Activated CD4-positive, alpha-beta memory T cell treated with anti-CD3 and anti-CD28 coated beads for 36 hours (primary cell): ENCODE measurements around the gene CADM4. TPM values are rescaled to one million over a fixed set of nuclear protein-coding genes. Genes with fewer than 3 reads are reported as not detected.
A peak's percentile ranks its signal among the peaks of the same experiment; 100 is the strongest.
"Not testable (repeated sequence)": the region's sequence is repeated elsewhere in the genome, so short reads cannot be mapped to it uniquely, and the experiment has no call there.

Source experiments
- CTCF ChIA-PET: fragments of 350-600 bp; sonication (Branson Sonifier 250); formaldehyde crosslinking; loops from one replicate; lab custom pipeline; 2021; ENCODE audit warnings: antibody characterized with exemption, inconsistent platforms; lab: Charles Lee
- POLR2A ChIA-PET: fragments of 350-600 bp; sonication (Branson Sonifier 250); formaldehyde crosslinking; loops from one replicate; lab custom pipeline; 2021; ENCODE audit warnings: antibody characterized with exemption; lab: Charles Lee
- DNase-seq: peaks from one replicate; pipeline ENCODE4 v3.0.0-alpha.2; 2020
- H3K27ac Mint-ChIP-seq: one replicate; pipeline ENCODE4 v1.8.0; 2021; ENCODE audit warnings: mixed read lengths
- H3K27me3 Mint-ChIP-seq: one replicate; pipeline ENCODE4 v1.8.0; 2021; ENCODE audit warnings: mixed read lengths
- H3K36me3 Mint-ChIP-seq: one replicate; pipeline ENCODE4 v1.8.0; 2021; ENCODE audit warnings: mixed read lengths
- H3K4me1 Mint-ChIP-seq: one replicate; pipeline ENCODE4 v1.8.0; 2021; ENCODE audit warnings: low read depth, mixed read lengths
- H3K4me3 Mint-ChIP-seq: one replicate; pipeline ENCODE4 v1.8.0; 2021; ENCODE audit warnings: mild to moderate bottlenecking, mixed read lengths
- H3K9me3 Mint-ChIP-seq: one replicate; pipeline ENCODE4 v1.8.0; 2021; ENCODE audit warnings: mixed read lengths
- intact Hi-C: fragments of 100-400 bp; cut with micrococcal nuclease; formaldehyde crosslinking; loops from one replicate; pipeline ENCODE4 v1.15.1; 2023
- total RNA-seq, 2 experiments: library from RNA; stranded (reverse); gene quantifications; one replicate each; pipeline ENCODE4 v1.2.3, GENCODE V29; 2021

The CADM4 gene
- total RNA-seq, 2 experiments from 2014 or later, result 0.39 to 0.57 TPM

DNA sequence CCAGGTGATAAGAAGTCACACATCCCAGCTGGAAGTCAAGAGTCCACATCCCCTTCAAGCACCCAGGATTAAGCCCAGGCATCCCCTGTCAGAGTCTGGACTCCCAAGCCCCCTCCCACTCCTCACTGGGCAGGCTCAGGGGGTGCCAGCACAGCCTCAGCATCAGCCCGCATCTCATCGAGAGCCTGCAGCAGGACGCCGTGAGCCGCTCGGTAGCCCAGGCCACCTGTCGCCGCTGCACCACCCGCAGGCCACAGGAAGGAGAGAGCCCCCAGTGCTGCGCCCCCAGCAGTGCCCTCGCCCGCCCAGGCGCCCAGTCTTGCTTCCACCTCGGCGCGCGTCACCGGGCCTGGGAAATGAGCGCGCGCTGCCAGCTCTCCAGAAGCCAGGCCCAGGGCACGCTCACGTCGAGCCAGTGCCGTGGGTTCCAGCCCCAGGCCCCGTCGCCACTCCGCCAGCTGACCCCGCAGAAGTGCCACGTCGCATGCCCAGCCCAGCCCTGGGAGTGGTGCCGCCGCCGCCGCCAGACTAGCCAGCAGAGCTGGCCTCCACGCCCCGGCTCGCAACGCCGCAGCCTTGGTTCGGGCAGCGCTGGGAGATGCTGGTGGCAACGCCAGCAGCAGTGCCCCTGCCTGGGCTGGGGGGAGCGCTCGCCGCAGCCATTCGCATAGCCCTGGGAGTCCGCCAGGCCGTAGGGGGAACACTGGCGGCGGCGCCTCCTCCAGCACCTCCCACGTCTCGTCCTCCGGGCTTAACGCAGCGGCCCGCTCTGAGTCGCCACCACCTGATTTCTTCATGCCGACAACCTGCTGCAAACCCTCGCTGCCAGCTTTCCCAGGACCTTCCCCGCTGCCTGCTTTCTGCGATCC lies 47.5 kb downstream of the CADM4 start:
- peaks cover 25% of the 10 kb centered on the region for H3K4me1 Mint-ChIP-seq
- DNase-seq, result no peak
- H3K4me3 Mint-ChIP-seq, result no peak overlapping the region
- intact Hi-C loops, result no loop called here
- ChIA-PET POLR2A (no interaction called here), CTCF (interaction anchor here (1.0 to 1.1 kb wide), 2 partner anchors 37 to 145 kb away, joined by 4 to 6 read pairs; no protein-coding TSS in a partner anchor)
- no peak overlapping the region for H3K27ac Mint-ChIP-seq
- no peaks in the 10 kb centered on the region for H3K9me3 Mint-ChIP-seq
- no peaks in the 10 kb centered on the region for H3K27me3 Mint-ChIP-seq
- peaks cover 29% of the 10 kb centered on the region for H3K36me3 Mint-ChIP-seq

DNA sequence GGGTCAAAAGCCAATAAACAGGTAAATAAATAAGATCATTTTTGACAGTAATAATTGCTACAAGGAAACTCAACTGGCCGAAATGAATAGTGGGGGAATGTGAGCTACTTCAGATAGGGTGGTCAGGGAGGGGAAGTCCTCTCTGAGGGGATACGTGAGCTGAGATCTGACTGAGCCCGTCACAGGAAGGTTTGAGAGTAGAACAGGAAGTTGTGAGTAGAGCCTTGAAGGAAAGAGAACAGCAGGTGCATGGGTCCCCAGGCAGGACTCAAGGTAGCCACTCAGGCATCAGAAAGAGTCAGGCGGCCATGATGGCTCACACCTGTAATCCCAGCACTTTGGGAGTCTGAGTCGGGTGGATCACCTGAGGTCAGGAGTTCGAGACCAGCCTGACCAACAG lies 50.0 kb downstream of the CADM4 start:
- intact Hi-C loops, result no loop called here
- Mint-ChIP-seq H3K27me3 (no peaks in the 10 kb centered on the region), H3K4me3 (no peak overlapping the region), H3K36me3 (peaks cover 19% of the 10 kb centered on the region), H3K4me1 (peaks cover 19% of the 10 kb centered on the region), H3K9me3 (no peaks in the 10 kb centered on the region), H3K27ac (peak overlapping the region; percentile 28)
- ChIA-PET CTCF (interaction anchor here (1.5 to 1.7 kb wide), 3 partner anchors 15 to 143 kb away, joined by 3 to 4 read pairs (median 4); partner anchors contain the start of genes PINLYP and XRCC1), POLR2A (no interaction called here)
- no peak for DNase-seq

DNA sequence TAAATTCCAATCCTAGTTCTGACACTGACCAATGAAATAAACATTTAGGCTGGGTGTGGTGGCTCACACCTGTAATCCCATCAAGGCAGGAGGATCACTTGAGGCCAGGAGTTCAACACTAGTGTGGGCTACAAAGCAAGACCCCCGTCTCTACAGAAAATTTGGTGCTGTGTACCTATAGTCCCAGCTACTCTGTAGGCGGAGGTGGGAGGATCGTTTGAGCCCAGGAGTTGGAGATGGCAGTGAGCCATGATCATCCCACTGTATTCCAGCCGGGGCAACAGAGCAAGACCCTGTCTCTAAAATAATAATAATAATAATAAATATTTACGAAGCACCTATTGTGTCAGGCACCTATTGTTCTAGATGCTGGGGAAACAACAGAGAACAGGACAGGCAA lies 50.4 kb downstream of the CADM4 start:
- CTCF ChIA-PET, result interaction anchor here (0.7 to 1.7 kb wide), 5 partner anchors 14 to 142 kb away, joined by 3 to 8 read pairs (median 4); partner anchors contain the start of genes PINLYP and XRCC1
- DNase-seq, result no peak
- H3K4me1 Mint-ChIP-seq, result peaks cover 23% of the 10 kb centered on the region
- no peaks in the 10 kb centered on the region for H3K9me3 Mint-ChIP-seq
- intact Hi-C loops, result no loop called here
- no peak overlapping the region for H3K4me3 Mint-ChIP-seq
- no peak overlapping the region for H3K27ac Mint-ChIP-seq
- POLR2A ChIA-PET, result no interaction called here
- H3K36me3 Mint-ChIP-seq, result peaks cover 19% of the 10 kb centered on the region
- no peaks in the 10 kb centered on the region for H3K27me3 Mint-ChIP-seq

DNA sequence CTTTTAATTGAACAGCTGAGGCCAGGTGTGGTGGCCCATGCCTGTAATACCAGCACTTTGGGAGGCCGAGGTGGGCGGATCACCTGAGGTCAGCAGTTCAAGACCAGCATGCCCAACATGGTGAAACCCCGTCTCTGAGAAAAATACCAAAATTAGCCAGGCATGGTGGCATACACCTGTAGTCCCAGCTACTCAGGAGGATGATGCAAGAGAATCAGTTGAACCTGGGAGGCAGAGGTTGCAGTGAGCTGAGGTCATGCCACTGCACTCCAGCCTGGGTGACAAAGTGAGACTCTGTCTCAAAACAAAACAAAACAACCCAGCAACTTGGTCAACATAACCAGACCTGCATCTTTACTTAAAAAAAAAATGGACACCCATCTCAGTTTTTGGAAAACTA lies 52.6 kb downstream of the CADM4 start:
- H3K9me3 Mint-ChIP-seq, DNase-seq, POLR2A ChIA-PET, H3K4me3 Mint-ChIP-seq, H3K36me3 Mint-ChIP-seq, H3K27ac Mint-ChIP-seq, intact Hi-C loops, H3K27me3 Mint-ChIP-seq, CTCF ChIA-PET: not testable (repeated sequence)
- H3K4me1 Mint-ChIP-seq, result peaks cover 17% of the 10 kb centered on the region

- Mint-ChIP-seq H3K4me1 (peaks cover 17% of the 10 kb centered on the region), H3K27me3 (no peaks in the 10 kb centered on the region), H3K27ac (no peak overlapping the region), H3K9me3 (no peaks in the 10 kb centered on the region), H3K4me3 (no peak overlapping the region), H3K36me3 (peaks cover 5% of the 10 kb centered on the region)
- no peak for DNase-seq
- ChIA-PET CTCF (no interaction called here), POLR2A (no interaction called here)
- intact Hi-C loops, result no loop called here
Observed at GRCh38 chr19:43586346-43586745, 53.3 kb downstream of the CADM4 start.

- Mint-ChIP-seq H3K27ac (peak overlapping the region; percentile 5), H3K4me1 (peaks cover 8% of the 10 kb centered on the region), H3K36me3 (no peaks in the 10 kb centered on the region), H3K4me3 (no peak overlapping the region), H3K27me3 (no peaks in the 10 kb centered on the region), H3K9me3 (no peaks in the 10 kb centered on the region)
- CTCF ChIA-PET, result interaction anchor here (1.2 to 1.3 kb wide), 2 partner anchors 10 to 137 kb away, joined by 5 to 7 read pairs; no protein-coding TSS in a partner anchor
- intact Hi-C loops, result no loop called here
- DNase-seq, result no peak
- POLR2A ChIA-PET, result interaction anchor here (1.4 kb wide), 1 partner anchor 11 kb away, joined by 7 read pairs; the partner anchor contains the start of gene IRGQ
Observed at GRCh38 chr19:43584484-43584883, 55.2 kb downstream of the CADM4 start.

DNA sequence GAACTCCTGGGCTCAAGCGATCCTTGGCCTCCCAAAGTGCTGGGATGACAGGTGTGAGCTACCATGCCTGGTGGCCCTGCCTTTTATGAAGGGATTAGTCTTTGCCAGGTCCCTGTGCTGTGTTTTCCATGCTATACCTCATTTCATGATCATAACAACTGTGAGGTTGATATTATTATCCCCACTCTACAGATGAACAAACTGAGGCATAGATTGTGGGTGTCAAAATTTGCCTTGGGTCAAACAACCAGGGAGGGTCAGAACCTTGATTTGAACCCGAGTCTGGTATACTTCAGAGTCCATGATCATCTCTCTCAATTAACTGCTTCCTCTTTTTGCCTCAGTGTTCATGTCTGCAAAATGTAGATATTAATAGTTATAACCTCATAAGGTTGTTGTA lies 57.2 kb downstream of the CADM4 start:
- H3K4me3 Mint-ChIP-seq, result no peak overlapping the region
- H3K27me3 Mint-ChIP-seq, result no peaks in the 10 kb centered on the region
- CTCF ChIA-PET, result interaction anchor here (0.6 to 1.9 kb wide), 2 partner anchors 12 to 125 kb away, joined by 3 to 9 read pairs; no protein-coding TSS in a partner anchor
- intact Hi-C loops, result no loop called here
- H3K27ac Mint-ChIP-seq, result no peak overlapping the region
- H3K36me3 Mint-ChIP-seq, result no peaks in the 10 kb centered on the region
- H3K4me1 Mint-ChIP-seq, result peaks cover 8% of the 10 kb centered on the region
- POLR2A ChIA-PET, result interaction anchor here (2.2 kb wide), 1 partner anchor 12 kb away, joined by 6 read pairs; no protein-coding TSS in a partner anchor
- no peak for DNase-seq
- no peaks in the 10 kb centered on the region for H3K9me3 Mint-ChIP-seq

- no peaks in the 10 kb centered on the region for H3K36me3 Mint-ChIP-seq
- peak overlapping the region; percentile 18 for H3K4me3 Mint-ChIP-seq
- no peaks in the 10 kb centered on the region for H3K9me3 Mint-ChIP-seq
- DNase-seq, result no peak
- intact Hi-C loops, result no loop called here
- ChIA-PET POLR2A (interaction anchor here (2.2 kb wide), 1 partner anchor 13 kb away, joined by 6 read pairs; no protein-coding TSS in a partner anchor), CTCF (no interaction called here)
- peaks cover 8% of the 10 kb centered on the region for H3K4me1 Mint-ChIP-seq
- no peaks in the 10 kb centered on the region for H3K27me3 Mint-ChIP-seq
- H3K27ac Mint-ChIP-seq, result no peak overlapping the region
Observed at GRCh38 chr19:43581467-43581866, 58.2 kb downstream of the CADM4 start.

DNA sequence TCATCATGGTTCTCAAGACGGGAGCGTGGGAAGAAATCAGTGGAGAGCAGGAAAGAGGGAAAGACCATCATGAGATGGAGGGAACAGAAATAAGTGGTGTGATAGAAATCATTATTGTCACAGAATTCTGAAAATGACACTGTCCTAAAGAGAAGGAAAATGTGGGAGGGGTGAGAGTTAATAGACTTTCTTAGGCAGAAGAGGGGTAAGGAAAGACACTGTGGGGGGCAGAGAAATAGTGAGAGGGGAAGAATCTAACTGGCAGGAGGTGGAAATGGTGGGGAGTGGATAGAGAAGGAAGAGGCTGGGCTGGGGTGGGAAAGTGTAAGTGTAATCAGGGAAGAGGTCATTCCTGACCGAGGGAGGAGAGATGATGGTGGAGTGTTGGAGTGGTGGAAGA lies 60.9 kb downstream of the CADM4 start:
- CTCF ChIA-PET, result interaction anchor here (5.7 kb wide), 1 partner anchor 16 kb away, joined by 56 read pairs; the partner anchor contains the start of genes IRGQ and ZNF576
- Mint-ChIP-seq H3K4me1 (peaks cover 10% of the 10 kb centered on the region), H3K36me3 (no peaks in the 10 kb centered on the region), H3K9me3 (no peaks in the 10 kb centered on the region), H3K27ac (no peak overlapping the region), H3K27me3 (no peaks in the 10 kb centered on the region), H3K4me3 (no peak overlapping the region)
- POLR2A ChIA-PET, result interaction anchor here (0.7 kb wide), 1 partner anchor 118 kb away, joined by 3 read pairs; no protein-coding TSS in a partner anchor
- no peak for DNase-seq
- intact Hi-C loops, result no loop called here

- Mint-ChIP-seq H3K27me3 (no peaks in the 10 kb centered on the region), H3K4me3 (peak overlapping the region; percentile 59), H3K36me3 (peaks cover 1% of the 10 kb centered on the region), H3K4me1 (peaks cover 21% of the 10 kb centered on the region), H3K27ac (peak overlapping the region; percentile 64), H3K9me3 (no peaks in the 10 kb centered on the region)
- no peak for DNase-seq
- ChIA-PET POLR2A (interaction anchor here (1.4 to 1.5 kb wide), 2 partner anchors 13 to 19 kb away, joined by 3 to 5 read pairs; no protein-coding TSS in a partner anchor), CTCF (interaction anchor here (1.4 to 5.7 kb wide), 3 partner anchors 19 to 40 kb away, joined by 3 to 56 read pairs (median 6); partner anchors contain the start of genes IRGQ and ZNF576)
- intact Hi-C loops, result loop anchor here (1.0 to 2.0 kb wide), 4 partner anchors 14 to 43 kb away; partner anchors contain the start of genes IRGQ, ZNF575 and ZNF576
Observed at GRCh38 chr19:43575955-43576878, 63.4 kb downstream of the CADM4 start.
